WTC11 (cell line): ENCODE data around the gene RAB4A. TPM values are rescaled to one million over a fixed set of nuclear protein-coding genes. Genes with fewer than 3 reads are reported as not detected.

Experiments
- ATAC-seq: fragments of 200-7000 bp; cut with Tn5 transposase; 2 replicates; pipeline ENCODE4 v1.10.0; 2021; ENCODE audit warnings: mild to moderate bottlenecking, moderate library complexity
- CTCF ChIA-PET: fragments of 300-600 bp; sonication (Branson Sonifier 250); formaldehyde crosslinking; loops from one replicate; lab custom pipeline; 2021; ENCODE audit warnings: antibody characterized with exemption; lab: Charles Lee
- POLR2A ChIA-PET: fragments of 350-600 bp; sonication (Branson Sonifier 250); formaldehyde crosslinking; loops from one replicate; lab custom pipeline; 2021; ENCODE audit warnings: antibody characterized with exemption; lab: Charles Lee
- DNase-seq: peaks from one replicate; pipeline ENCODE4 v3.0.0; 2021; ENCODE audit warnings: low spot score
- H3K27ac Mint-ChIP-seq: 2 replicates; pipeline ENCODE4 v1.8.0; 2021; ENCODE audit warnings: mixed read lengths
- H3K27me3 Mint-ChIP-seq: 2 replicates; pipeline ENCODE4 v1.8.0; 2021; ENCODE audit warnings: low read depth, mild to moderate bottlenecking, moderate library complexity, mixed read lengths
- H3K36me3 Mint-ChIP-seq: 2 replicates; pipeline ENCODE4 v1.8.0; 2021; ENCODE audit warnings: mixed read lengths
- H3K4me1 Mint-ChIP-seq: 2 replicates; pipeline ENCODE4 v1.8.0; 2022; ENCODE audit warnings: mixed read lengths
- H3K4me3 Mint-ChIP-seq: 2 replicates; pipeline ENCODE4 v1.8.0; 2021; ENCODE audit warnings: mild to moderate bottlenecking, moderate library complexity, mixed read lengths
- H3K9me3 Mint-ChIP-seq: 2 replicates; pipeline ENCODE4 v1.8.0; 2021; ENCODE audit warnings: mixed read lengths
- ATF1 ChIP-seq: sonication (generic); formaldehyde crosslinking; IDR thresholded peaks from 2 replicates; pipeline ENCODE4 v1.8.1; 2023; ENCODE audit warnings: mild to moderate bottlenecking, moderate library complexity, missing genetic modification reagents
- ELF4 ChIP-seq: sonication (generic); formaldehyde crosslinking; IDR thresholded peaks from 2 replicates; pipeline ENCODE4 v1.8.1; 2022; ENCODE audit warnings: low read depth, mild to moderate bottlenecking, moderate library complexity, missing genetic modification reagents
- ERG ChIP-seq: fragments of 250-450 bp; sonication (Bioruptor Pico); IDR thresholded peaks from 2 replicates; pipeline ENCODE4 v1.8.0; 2021; ENCODE audit warnings: mild to moderate bottlenecking
- FOXP1 ChIP-seq: sonication (generic); formaldehyde crosslinking; IDR thresholded peaks from 2 replicates; pipeline ENCODE4 v1.8.0; 2022; ENCODE audit warnings: missing genetic modification reagents, mild to moderate bottlenecking, moderate library complexity, borderline replicate concordance
- GTF2I ChIP-seq: fragments of 250-450 bp; sonication (Bioruptor Pico); conservative IDR thresholded peaks from 2 replicates; pipeline ENCODE4 v1.4.0; 2021; ENCODE audit warnings: mild to moderate bottlenecking
- JUN ChIP-seq: sonication (generic); formaldehyde crosslinking; IDR thresholded peaks from 2 replicates; pipeline ENCODE4 v1.8.0; 2023; ENCODE audit warnings: mild to moderate bottlenecking, missing genetic modification reagents
- PRDM15 ChIP-seq: sonication (generic); formaldehyde crosslinking; IDR thresholded peaks from 2 replicates; pipeline ENCODE4 v1.8.0; 2022; ENCODE audit warnings: missing genetic modification reagents
- PRRX2 ChIP-seq: fragments of 250-450 bp; sonication (Bioruptor Pico); IDR thresholded peaks from 2 replicates; pipeline ENCODE4 v1.8.0; 2021; ENCODE audit warnings: mild to moderate bottlenecking
- RORB ChIP-seq: fragments of 250-450 bp; sonication (Bioruptor Pico); IDR thresholded peaks from 2 replicates; pipeline ENCODE4 v1.9.0; 2021; ENCODE audit warnings: mild to moderate bottlenecking
- SP1 ChIP-seq: sonication (generic); formaldehyde crosslinking; conservative IDR thresholded peaks from 2 replicates; pipeline ENCODE4 v1.8.1; 2022; ENCODE audit warnings: missing genetic modification reagents
- ZNF138 ChIP-seq: sonication (generic); formaldehyde crosslinking; conservative IDR thresholded peaks from 2 replicates; pipeline ENCODE4 v1.8.1; 2022; ENCODE audit warnings: mild to moderate bottlenecking, moderate library complexity, missing genetic modification reagents
- ZNF232 ChIP-seq: sonication (generic); formaldehyde crosslinking; IDR thresholded peaks from 2 replicates; pipeline ENCODE4 v1.8.0; 2022; ENCODE audit warnings: mild to moderate bottlenecking, missing genetic modification reagents
- ZNF317 ChIP-seq: sonication (generic); formaldehyde crosslinking; IDR thresholded peaks from 2 replicates; pipeline ENCODE4 v1.8.1; 2023; ENCODE audit warnings: low read depth, mild to moderate bottlenecking, moderate library complexity, missing genetic modification reagents, borderline replicate concordance
- ZNF671 ChIP-seq: fragments of 250-450 bp; sonication (Bioruptor Pico); IDR thresholded peaks from 2 replicates; pipeline ENCODE4 v1.8.0; 2021; ENCODE audit warnings: mild to moderate bottlenecking
- total RNA-seq: library from RNA; stranded (reverse); gene quantifications from 3 replicates; pipeline ENCODE4 v1.2.3, GENCODE V29; 2021
- TF ChIP-seq, protein P1 (sequence below): sonication (generic); formaldehyde crosslinking; IDR thresholded peaks from 2 replicates; pipeline ENCODE4 v1.8.0; 2023; ENCODE audit warnings: missing genetic modification reagents

Gene RAB4A
- total RNA-seq, 1 experiment from 2014 or later = 67.9 TPM

DNA sequence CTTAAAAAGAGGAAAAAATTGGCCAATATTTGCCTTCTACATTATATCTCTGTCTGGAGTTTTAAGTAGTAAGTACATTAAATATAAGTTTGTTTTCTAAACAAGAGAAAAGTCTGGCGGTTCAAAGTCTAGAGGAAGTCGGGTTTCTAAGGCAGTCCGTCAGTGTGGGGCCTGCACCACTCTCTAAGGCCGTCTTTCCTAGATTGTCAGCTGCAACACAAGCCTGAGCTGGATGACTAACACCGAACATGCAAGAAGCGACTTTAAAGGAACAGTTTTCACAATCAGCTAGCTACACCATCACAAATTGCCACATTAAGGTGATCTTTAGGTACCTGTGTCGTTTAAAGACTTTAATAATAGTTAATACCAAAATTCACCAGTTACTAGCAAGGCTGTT lies 52.3 kb downstream of the RAB4A start:
- CTCF ChIA-PET = interaction anchor here (1.3 kb wide), 1 partner anchor 65 kb away, joined by 3 read pairs; no protein-coding TSS in a partner anchor
- Mint-ChIP-seq H3K4me1 (peaks cover 9% of the 10 kb centered on the region), H3K27me3 (no peaks in the 10 kb centered on the region), H3K4me3 (no peak overlapping the region), H3K27ac (peak overlapping the region; percentile 22), H3K36me3 (peaks cover 20% of the 10 kb centered on the region), H3K9me3 (no peaks in the 10 kb centered on the region)
- no peak for DNase-seq
- POLR2A ChIA-PET = no interaction called here
- no peak for ATAC-seq
- TF ChIP-seq PRRX2 (CRISPR knock-in tag) = no peak
- TF ChIP-seq ZNF671 (CRISPR knock-in tag) = no peak
- TF ChIP-seq ZNF317 = no peak

DNA sequence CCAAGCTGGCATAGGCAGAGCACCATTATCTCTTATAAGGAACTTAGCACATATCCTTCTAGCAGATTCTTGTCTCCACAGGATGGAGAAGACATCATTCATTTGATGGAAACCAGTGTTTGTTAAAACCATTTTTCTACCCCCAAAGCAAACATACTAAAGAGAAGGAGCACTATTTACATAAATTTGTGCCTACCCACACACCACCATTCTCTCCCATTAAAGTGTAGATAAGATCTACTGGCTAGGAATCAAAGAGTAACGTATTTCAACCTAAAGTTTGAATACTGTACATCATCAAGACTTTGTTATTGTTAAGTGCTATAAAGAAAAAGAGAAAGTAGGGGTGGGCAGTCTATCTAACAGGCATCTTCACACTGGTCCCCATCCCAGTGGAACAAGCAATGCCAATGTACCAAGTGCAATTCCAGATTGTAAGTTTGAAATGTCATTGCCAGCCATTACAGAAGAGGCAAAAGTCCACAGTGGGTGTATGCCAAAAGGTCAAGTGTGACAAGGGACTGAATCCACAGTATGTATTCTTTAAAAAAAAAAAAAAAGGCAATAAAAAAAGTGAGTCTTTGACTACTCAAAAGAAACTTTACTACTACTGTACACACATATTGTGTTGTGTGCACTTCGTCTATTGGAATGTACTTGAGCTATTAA lies 53.1 kb downstream of the RAB4A start:
- no peak for ATAC-seq
- Mint-ChIP-seq H3K36me3 (peaks cover 20% of the 10 kb centered on the region), H3K4me1 (peaks cover 9% of the 10 kb centered on the region), H3K27ac (no peak overlapping the region), H3K4me3 (no peak overlapping the region), H3K27me3 (no peaks in the 10 kb centered on the region), H3K9me3 (no peaks in the 10 kb centered on the region)
- DNase-seq = no peak
- ChIA-PET CTCF (interaction anchor here (1.3 kb wide), 1 partner anchor 66 kb away, joined by 3 read pairs; no protein-coding TSS in a partner anchor), POLR2A (no interaction called here)
- TF ChIP-seq ZNF232 (CRISPR knock-in tag) = no peak

DNA sequence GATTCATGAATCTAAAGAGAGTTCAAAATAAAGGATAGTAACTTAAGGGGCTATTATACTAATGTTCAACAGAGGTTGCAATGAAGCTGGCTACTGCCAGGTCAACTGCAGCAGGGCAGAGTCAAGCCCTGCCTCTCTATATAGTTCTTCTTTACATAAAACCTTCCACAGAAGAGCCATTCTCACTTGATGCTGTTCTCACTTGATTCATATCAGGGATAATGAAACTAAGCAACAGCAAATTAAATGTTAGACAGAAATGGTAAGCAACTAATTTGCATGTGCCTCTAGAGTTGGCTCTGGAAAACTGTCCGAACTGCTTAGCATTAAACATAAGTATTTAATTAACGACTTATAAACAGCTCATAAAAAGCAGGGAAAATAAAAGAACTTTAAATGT lies 54.5 kb downstream of the RAB4A start:
- CTCF ChIA-PET = no interaction called here
- no peak overlapping the region for H3K4me3 Mint-ChIP-seq

More for the DNA sequence above, 54.5 kb downstream of the RAB4A start:
- no peak for ATAC-seq
- peaks cover 9% of the 10 kb centered on the region for H3K4me1 Mint-ChIP-seq
- POLR2A ChIA-PET = no interaction called here
- peaks cover 16% of the 10 kb centered on the region for H3K36me3 Mint-ChIP-seq
- H3K9me3 Mint-ChIP-seq = no peaks in the 10 kb centered on the region
- no peak for TF ChIP-seq RORB (CRISPR knock-in tag)
- TF ChIP-seq, protein P1, sequence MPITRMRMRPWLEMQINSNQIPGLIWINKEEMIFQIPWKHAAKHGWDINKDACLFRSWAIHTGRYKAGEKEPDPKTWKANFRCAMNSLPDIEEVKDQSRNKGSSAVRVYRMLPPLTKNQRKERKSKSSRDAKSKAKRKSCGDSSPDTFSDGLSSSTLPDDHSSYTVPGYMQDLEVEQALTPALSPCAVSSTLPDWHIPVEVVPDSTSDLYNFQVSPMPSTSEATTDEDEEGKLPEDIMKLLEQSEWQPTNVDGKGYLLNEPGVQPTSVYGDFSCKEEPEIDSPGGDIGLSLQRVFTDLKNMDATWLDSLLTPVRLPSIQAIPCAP (CRISPR knock-in tag) = no peak
- no peak for TF ChIP-seq ATF1 (CRISPR knock-in tag)
- no peak for TF ChIP-seq GTF2I (CRISPR knock-in tag)
- no peak for TF ChIP-seq JUN (CRISPR knock-in tag)
- no peak for TF ChIP-seq ELF4 (CRISPR knock-in tag)
- TF ChIP-seq PRDM15 (CRISPR knock-in tag) = no peak
- no peak for TF ChIP-seq ZNF138 (CRISPR knock-in tag)
- TF ChIP-seq ERG (CRISPR knock-in tag) = no peak
- TF ChIP-seq SP1 (CRISPR knock-in tag) = no peak
- TF ChIP-seq FOXP1 (CRISPR knock-in tag) = no peak
- TF ChIP-seq, all 79 proteins: peak for 0
- no peak for DNase-seq
- Mint-ChIP-seq H3K27me3 (no peaks in the 10 kb centered on the region), H3K27ac (no peak overlapping the region)
